AG09309 (cell line): ENCODE measurements around the gene PLXNA2.
A peak's percentile ranks its signal among the peaks of the same experiment; 100 is the strongest.

Experiments
- DNase-seq: peaks from one replicate; pipeline ENCODE4 v3.0.0-alpha.2; 2010; ENCODE audit warnings: low read depth
- H3K4me3 ChIP-seq: 2 replicates; pipeline ENCODE4 v1.5.1; 2011; ENCODE audit warnings: mild to moderate bottlenecking, low read depth, low read length, moderate library complexity; ENCODE audit not compliant: control insufficient read depth
- CTCF ChIP-seq: IDR thresholded peaks from 2 replicates; pipeline ENCODE4 v1.5.1; 2011; ENCODE audit warnings: mild to moderate bottlenecking, low read depth, low read length, inconsistent platforms; ENCODE audit not compliant: insufficient read depth, control insufficient read depth; ENCODE audit errors: missing control alignments

The PLXNA2 gene

GRCh38 chr1:208112401-208112800 lies 131.8 kb downstream of the PLXNA2 start:
- TF ChIP-seq CTCF = no peak
- H3K4me3 ChIP-seq = no peak overlapping the region
- no peak for DNase-seq

- no peak for DNase-seq
- no peak overlapping the region for H3K4me3 ChIP-seq
- no peak for TF ChIP-seq CTCF
Measured at GRCh38 chr1:208111646-208112190, 132.5 kb downstream of the PLXNA2 start.

GRCh38 chr1:208110296-208110695 lies 133.9 kb downstream of the PLXNA2 start:
- no peak for TF ChIP-seq CTCF
- no peak overlapping the region for H3K4me3 ChIP-seq
- no peak for DNase-seq

- H3K4me3 ChIP-seq = no peak overlapping the region
- no peak for DNase-seq
- no peak for TF ChIP-seq CTCF
Measured at GRCh38 chr1:208108646-208109330, 135.4 kb downstream of the PLXNA2 start.

GRCh38 chr1:208108213-208108608 lies 136.0 kb downstream of the PLXNA2 start:
- DNase-seq = no peak
- H3K4me3 ChIP-seq = no peak overlapping the region
- TF ChIP-seq CTCF = no peak

GRCh38 chr1:208107425-208108212 lies 136.6 kb downstream of the PLXNA2 start:
- H3K4me3 ChIP-seq = no peak overlapping the region
- no peak for TF ChIP-seq CTCF
- DNase-seq = peak; percentile 45
